OCI-LY7 (cell line): ENCODE measurements around the gene PDE11A. TPM values are rescaled to one million over a fixed set of nuclear protein-coding genes. Genes with fewer than 3 reads are reported as not detected.

ENCODE experiments used
- BruUV-seq: library from RNA; stranded (reverse); fragments of 400-500 nt; replicated peaks from 2 replicates; lab custom pipeline; 2021; lab: Mats Ljungman, UMichigan
- CTCF ChIA-PET: fragments of 300-600 bp; sonication (Branson Sonifier 250); formaldehyde crosslinking; loops from one replicate; lab custom pipeline; 2022; ENCODE audit warnings: antibody characterized with exemption; ENCODE audit not compliant: unreplicated experiment; lab: Charles Lee
- POLR2A ChIA-PET: fragments of 300-600 bp; sonication (Branson Sonifier 250); formaldehyde crosslinking; loops from one replicate; lab custom pipeline; 2022; ENCODE audit warnings: antibody characterized with exemption; lab: Charles Lee
- DNase-seq: peaks from one replicate; pipeline ENCODE4 v3.0.0-alpha.2; 2015; ENCODE audit warnings: low spot score
- H2AFZ ChIP-seq: fragments of 200-600 bp; sonication (generic), shearing (Covaris generic); 2 replicates; pipeline ENCODE4 v1.6.1; 2014; ENCODE audit warnings: mild to moderate bottlenecking, antibody characterized with exemption, low read length, moderate library complexity
- H3K27ac ChIP-seq: fragments of 200-600 bp; sonication (generic); 2 replicates; pipeline ENCODE4 v1.5.1; 2014; ENCODE audit warnings: mixed run types, low read depth, mild to moderate bottlenecking, moderate library complexity, low read length, inconsistent platforms; ENCODE audit not compliant: poor library complexity, severe bottlenecking
- H3K36me3 ChIP-seq: fragments of 200-600 bp; sonication (generic); 2 replicates; pipeline ENCODE4 v1.6.1; 2014; ENCODE audit warnings: mild to moderate bottlenecking, antibody characterized with exemption, low read length, moderate library complexity, mixed read lengths; ENCODE audit not compliant: insufficient read depth
- H3K4me1 ChIP-seq: fragments of 200-600 bp; sonication (generic); 2 replicates; pipeline ENCODE4 v1.5.1; 2014; ENCODE audit warnings: mild to moderate bottlenecking, low read length; ENCODE audit not compliant: insufficient read depth, poor library complexity, severe bottlenecking
- H3K4me2 ChIP-seq: fragments of 200-600 bp; sonication (generic); 2 replicates; pipeline ENCODE4 v1.6.1; 2014; ENCODE audit warnings: mild to moderate bottlenecking, low read length
- H3K4me3 ChIP-seq: fragments of 200-600 bp; sonication (generic); 2 replicates; pipeline ENCODE4 v1.5.1; 2014; ENCODE audit warnings: mild to moderate bottlenecking, low read depth, low read length; ENCODE audit not compliant: poor library complexity, severe bottlenecking
- H3K79me2 ChIP-seq: fragments of 200-600 bp; sonication (generic); 2 replicates; pipeline ENCODE4 v1.6.1; 2016; ENCODE audit warnings: low read depth, mild to moderate bottlenecking, low read length, moderate library complexity, mixed read lengths; ENCODE audit not compliant: insufficient read depth
- H3K9me2 ChIP-seq: fragments of 200-600 bp; sonication (generic); 2 replicates; pipeline ENCODE4 v1.6.1; 2016; ENCODE audit warnings: mild to moderate bottlenecking, low read length, mixed read lengths; ENCODE audit not compliant: insufficient read depth
- H3K9me3 ChIP-seq: fragments of 200-600 bp; sonication (generic); 2 replicates; pipeline ENCODE4 v1.6.1; 2014; ENCODE audit warnings: mild to moderate bottlenecking, mixed run types, low read length, mixed read lengths
- H4K20me1 ChIP-seq: fragments of 200-600 bp; sonication (generic); 2 replicates; pipeline ENCODE4 v1.6.1; 2014; ENCODE audit warnings: mild to moderate bottlenecking, antibody characterized with exemption, low read length, moderate library complexity, mixed read lengths; ENCODE audit not compliant: insufficient read depth
- CTCF ChIP-seq: fragments of 200-600 bp; sonication (generic); conservative IDR thresholded peaks from 2 replicates; pipeline ENCODE4 v1.5.1; 2014; ENCODE audit warnings: mild to moderate bottlenecking, antibody characterized with exemption, low read length, moderate library complexity, mixed read lengths
- EZH2phosphoT487 ChIP-seq: fragments of 200-600 bp; sonication (generic); IDR thresholded peaks from 2 replicates; pipeline ENCODE4 v1.6.1; 2018; ENCODE audit warnings: low read depth, borderline replicate concordance, mild to moderate bottlenecking, mixed run types, antibody characterized with exemption, low read length, moderate library complexity, mixed read lengths
- intact Hi-C: fragments of 100-400 bp; cut with micrococcal nuclease; formaldehyde crosslinking; loops from one replicate; pipeline ENCODE4 v1.10.0; 2022; ENCODE audit not compliant: unreplicated experiment
- total RNA-seq, 2 experiments: library from RNA; depleted of rRNA in 1 of 2; stranded (reverse); fragments of >200 nt in 1 of 2; shearing (Covaris generic) in 1 of 2; gene quantifications; 2 replicates each; pipeline ENCODE4 v1.2.3, GENCODE V29; 2014 to 2022

The PDE11A gene
- total RNA-seq, 2 experiments from 2014 or later: 0.03 TPM; not detected in 1

GRCh38 chr2:178005756-178006155, 66.8 kb downstream of the PDE11A start:
- ChIA-PET CTCF (no interaction called here), POLR2A (interaction anchor here (1.2 kb wide), 1 partner anchor 16 kb away, joined by 4 read pairs; no protein-coding TSS in a partner anchor)
- Histone ChIP-seq H3K4me3 (no peak overlapping the region), H3K79me2 (no peaks in the 10 kb centered on the region), H3K36me3 (no peaks in the 10 kb centered on the region), H3K4me1 (no peaks in the 10 kb centered on the region), H3K27ac (no peak overlapping the region), H2AFZ (no peak overlapping the region), H3K4me2 (no peak overlapping the region), H3K9me3 (no peaks in the 10 kb centered on the region), H3K9me2 (no peaks in the 10 kb centered on the region), H4K20me1 (no peaks in the 10 kb centered on the region)
- intact Hi-C loops: no loop called here
- BruUV-seq: no TSS peak
- DNase-seq: no peak
- TF ChIP-seq CTCF (no peak), EZH2phosphoT487 (no peak)

- Histone ChIP-seq H4K20me1 (no peaks in the 10 kb centered on the region), H3K27ac (no peak overlapping the region), H3K9me2 (no peaks in the 10 kb centered on the region), H3K36me3 (no peaks in the 10 kb centered on the region), H3K4me3 (no peak overlapping the region), H3K9me3 (no peaks in the 10 kb centered on the region), H2AFZ (no peak overlapping the region), H3K79me2 (no peaks in the 10 kb centered on the region), H3K4me1 (no peaks in the 10 kb centered on the region), H3K4me2 (no peak overlapping the region)
- TF ChIP-seq CTCF: no peak
- no peak for TF ChIP-seq EZH2phosphoT487
- no TSS peak for BruUV-seq
- POLR2A ChIA-PET: no interaction called here
- DNase-seq: no peak
- intact Hi-C loops: no loop called here
- CTCF ChIA-PET: no interaction called here
Measured at GRCh38 chr2:178002038-178002437, 70.5 kb downstream of the PDE11A start.

- intact Hi-C loops: no loop called here
- Histone ChIP-seq H3K9me3 (no peaks in the 10 kb centered on the region), H3K4me1 (no peaks in the 10 kb centered on the region), H3K4me2 (no peak overlapping the region), H4K20me1 (no peaks in the 10 kb centered on the region), H3K4me3 (no peak overlapping the region), H3K79me2 (no peaks in the 10 kb centered on the region), H3K27ac (no peak overlapping the region), H3K36me3 (no peaks in the 10 kb centered on the region), H3K9me2 (no peaks in the 10 kb centered on the region), H2AFZ (no peak overlapping the region)
- ChIA-PET POLR2A (no interaction called here), CTCF (no interaction called here)
- BruUV-seq: no TSS peak
- DNase-seq: no peak
- TF ChIP-seq CTCF: no peak
- no peak for TF ChIP-seq EZH2phosphoT487
Measured at GRCh38 chr2:177998996-177999395, 73.6 kb downstream of the PDE11A start.
